ENCODE results near the gene SHISA3. TPM values are rescaled to one million over a fixed set of nuclear protein-coding genes. Genes with fewer than 3 reads are reported as not detected.

The SHISA3 gene
- total RNA-seq, 1 experiment from 2014 or later: not detected

GRCh38 chr4:42391981-42392380 lies 5.3 kb upstream of the SHISA3 start:
- no peak for DNase-seq (ENCODE audit: low read depth)

GRCh38 chr4:42392436-42392835 lies 4.9 kb upstream of the SHISA3 start:
- no peak for DNase-seq (ENCODE audit: low read depth)

- no peak for DNase-seq (ENCODE audit: low read depth)
Observed at GRCh38 chr4:42395595-42395994, 1.7 kb upstream of the SHISA3 start.

- DNase-seq (ENCODE audit: low read depth): no peak
Observed at GRCh38 chr4:42396361-42396751, 932 bp upstream of the SHISA3 start.

GRCh38 chr4:42397635-42398170 lies 415 bp downstream of the SHISA3 start:
- no peak for DNase-seq (ENCODE audit: low read depth)

GRCh38 chr4:42398171-42398870 lies 1.0 kb downstream of the SHISA3 start:
- DNase-seq (ENCODE audit: low read depth): no peak

GRCh38 chr4:42398871-42399331 lies 1.6 kb downstream of the SHISA3 start:
- DNase-seq (ENCODE audit: low read depth): no peak

- DNase-seq (ENCODE audit: low read depth): no peak
Observed at GRCh38 chr4:42399393-42399792, 2.1 kb downstream of the SHISA3 start.

- no peak for DNase-seq (ENCODE audit: low read depth)
Observed at GRCh38 chr4:42401171-42401570, 3.9 kb downstream of the SHISA3 start.

- DNase-seq (ENCODE audit: low read depth): no peak
Observed at GRCh38 chr4:42404001-42404400, 6.7 kb downstream of the SHISA3 start.

- DNase-seq (ENCODE audit: low read depth): no peak
Observed at GRCh38 chr4:42410446-42410845, 13.2 kb downstream of the SHISA3 start.

GRCh38 chr4:42411803-42412202 lies 14.5 kb downstream of the SHISA3 start:
- no peak for DNase-seq (ENCODE audit: low read depth)

- DNase-seq (ENCODE audit: low read depth): no peak
Observed at GRCh38 chr4:42412251-42412650, 15.0 kb downstream of the SHISA3 start.

- no peak for DNase-seq (ENCODE audit: low read depth)
Observed at GRCh38 chr4:42415281-42415680, 18.0 kb downstream of the SHISA3 start.

GRCh38 chr4:42416017-42416416 lies 18.7 kb downstream of the SHISA3 start:
- DNase-seq (ENCODE audit: low read depth): no peak

GRCh38 chr4:42417550-42417949 lies 20.3 kb downstream of the SHISA3 start:
- no peak for DNase-seq (ENCODE audit: low read depth)

- DNase-seq (ENCODE audit: low read depth): no peak
Observed at GRCh38 chr4:42420140-42420539, 22.9 kb downstream of the SHISA3 start.

GRCh38 chr4:42425146-42426065 lies 28.1 kb downstream of the SHISA3 start:
- no peak for DNase-seq (ENCODE audit: low read depth)

GRCh38 chr4:42428036-42428435 lies 30.7 kb downstream of the SHISA3 start:
- no peak for DNase-seq (ENCODE audit: low read depth)

- DNase-seq (ENCODE audit: low read depth): no peak
Observed at GRCh38 chr4:42436928-42437565, 39.8 kb downstream of the SHISA3 start.

GRCh38 chr4:42440083-42440482 lies 42.8 kb downstream of the SHISA3 start:
- DNase-seq (ENCODE audit: low read depth): no peak

- no peak for DNase-seq (ENCODE audit: low read depth)
Observed at GRCh38 chr4:42442601-42443000, 45.3 kb downstream of the SHISA3 start.

Measured in LHCN-M2 (cell line).